ENCODE data around the gene IMP3. TPM values are rescaled to one million over a fixed set of nuclear protein-coding genes. Genes with fewer than 3 reads are reported as not detected.

The IMP3 gene
- total RNA-seq, 1 experiment from 2014 or later = 77.8 TPM

- CTCF ChIA-PET = no interaction called here
- Mint-ChIP-seq H3K4me1 (ENCODE audit: low read depth, unreplicated experiment) (peaks cover 47% of the 10 kb centered on the region), H3K4me3 (ENCODE audit: low read depth, unreplicated experiment) (no peak overlapping the region), H3K9me3 (ENCODE audit: low read depth, unreplicated experiment) (no peaks in the 10 kb centered on the region), H3K27me3 (ENCODE audit: unreplicated experiment) (no peaks in the 10 kb centered on the region), H3K36me3 (ENCODE audit: insufficient read depth, unreplicated experiment) (peaks cover 48% of the 10 kb centered on the region), H3K27ac (ENCODE audit: unreplicated experiment) (no peak overlapping the region)
- no TSS peak for BruUV-seq (replicated peaks)
- no peak for DNase-seq
- no peak for TF ChIP-seq CTCF (IDR thresholded peaks at IDR 0.05; ENCODE audit: unreplicated experiment)
- intact Hi-C loops (cut with micrococcal nuclease; ENCODE audit: unreplicated experiment) = no loop called here
These were observed 13.4 kb upstream of the IMP3 start for GRCh38 chr15:75653347-75653913.

- peak; percentile 44 for DNase-seq
- Mint-ChIP-seq H3K36me3 (ENCODE audit: insufficient read depth, unreplicated experiment) (peaks cover 53% of the 10 kb centered on the region), H3K4me1 (ENCODE audit: low read depth, unreplicated experiment) (peaks cover 47% of the 10 kb centered on the region), H3K27me3 (ENCODE audit: unreplicated experiment) (no peaks in the 10 kb centered on the region), H3K4me3 (ENCODE audit: low read depth, unreplicated experiment) (peak overlapping the region; percentile 82), H3K27ac (ENCODE audit: unreplicated experiment) (peak overlapping the region; percentile 9), H3K9me3 (ENCODE audit: low read depth, unreplicated experiment) (no peaks in the 10 kb centered on the region)
- CTCF ChIA-PET = interaction anchor here (0.6 to 2.1 kb wide), 4 partner anchors 9 to 74 kb away, joined by 3 to 5 read pairs (median 4); partner anchors contain the start of gene IMP3
- TF ChIP-seq CTCF (IDR thresholded peaks at IDR 0.05; ENCODE audit: unreplicated experiment) = no peak
- intact Hi-C loops (cut with micrococcal nuclease; ENCODE audit: unreplicated experiment) = no loop called here
- BruUV-seq (replicated peaks) = no TSS peak
These were observed 12.0 kb upstream of the IMP3 start for GRCh38 chr15:75651810-75652543.

- Mint-ChIP-seq H3K36me3 (ENCODE audit: insufficient read depth, unreplicated experiment) (peaks cover 60% of the 10 kb centered on the region), H3K27me3 (ENCODE audit: unreplicated experiment) (no peaks in the 10 kb centered on the region), H3K27ac (ENCODE audit: unreplicated experiment) (peak overlapping the region; percentile 9), H3K9me3 (ENCODE audit: low read depth, unreplicated experiment) (no peaks in the 10 kb centered on the region), H3K4me3 (ENCODE audit: low read depth, unreplicated experiment) (peak overlapping the region; percentile 82), H3K4me1 (ENCODE audit: low read depth, unreplicated experiment) (peaks cover 55% of the 10 kb centered on the region)
- no peak for DNase-seq
- no TSS peak for BruUV-seq (replicated peaks)
- intact Hi-C loops (cut with micrococcal nuclease; ENCODE audit: unreplicated experiment) = no loop called here
- no peak for TF ChIP-seq CTCF (IDR thresholded peaks at IDR 0.05; ENCODE audit: unreplicated experiment)
- CTCF ChIA-PET = interaction anchor here (0.5 to 2.1 kb wide), 3 partner anchors 11 to 75 kb away, joined by 3 to 5 read pairs (median 3); partner anchors contain the start of gene IMP3
These were observed 11.1 kb upstream of the IMP3 start for GRCh38 chr15:75650908-75651809.

GRCh38 chr15:75649848-75650247 lies 9.8 kb upstream of the IMP3 start:
- peak overlapping the region; percentile 82 for H3K4me3 Mint-ChIP-seq (ENCODE audit: low read depth, unreplicated experiment)
- intact Hi-C loops (cut with micrococcal nuclease; ENCODE audit: unreplicated experiment) = loop anchor here (2.0 to 10.0 kb wide), 3 partner anchors 33 to 285 kb away; partner anchors contain the start of gene MAN2C1
- no TSS peak for BruUV-seq (replicated peaks)
- no peak for DNase-seq
- no peak for TF ChIP-seq CTCF (IDR thresholded peaks at IDR 0.05; ENCODE audit: unreplicated experiment)
- CTCF ChIA-PET = no interaction called here
- no peaks in the 10 kb centered on the region for H3K27me3 Mint-ChIP-seq (ENCODE audit: unreplicated experiment)
- H3K27ac Mint-ChIP-seq (ENCODE audit: unreplicated experiment) = no peak overlapping the region
- H3K4me1 Mint-ChIP-seq (ENCODE audit: low read depth, unreplicated experiment) = peaks cover 63% of the 10 kb centered on the region
- no peaks in the 10 kb centered on the region for H3K9me3 Mint-ChIP-seq (ENCODE audit: low read depth, unreplicated experiment)
- peaks cover 60% of the 10 kb centered on the region for H3K36me3 Mint-ChIP-seq (ENCODE audit: insufficient read depth, unreplicated experiment)

Measured in Calu3 (cell line).